ENCODE measurements around the gene ING4.

- no peak for TF ChIP-seq FIP1L1 (IDR thresholded peaks at IDR 0.05; ENCODE audit: borderline replicate concordance, insufficient read depth, low read depth, low read length)
- no peak for TF ChIP-seq ZNF382 (CRISPR knock-in tag; IDR thresholded peaks at IDR 0.05; ENCODE audit: borderline replicate concordance)
- no peak for TF ChIP-seq ARNT (IDR thresholded peaks at IDR 0.05)
- TF ChIP-seq AFF4 (CRISPR knock-in tag; IDR thresholded peaks at IDR 0.05) = no peak
- TF ChIP-seq CTCF (CRISPR knock-in tag; IDR thresholded peaks at IDR 0.05) = no peak
- no peak for TF ChIP-seq NFATC3 (CRISPR knock-in tag; IDR thresholded peaks at IDR 0.05)
- no peak for TF ChIP-seq FOXK1 (CRISPR knock-in tag; IDR thresholded peaks at IDR 0.05; ENCODE audit: borderline replicate concordance, low read depth)
- TF ChIP-seq RFX5 (IDR thresholded peaks at IDR 0.05; ENCODE audit: low read depth, low read length) = no peak
Observed at GRCh38 chr12:6653342-6653741, 9.6 kb downstream of the ING4 start.
